ENCODE results near the gene METTL1.

The METTL1 gene

DNA sequence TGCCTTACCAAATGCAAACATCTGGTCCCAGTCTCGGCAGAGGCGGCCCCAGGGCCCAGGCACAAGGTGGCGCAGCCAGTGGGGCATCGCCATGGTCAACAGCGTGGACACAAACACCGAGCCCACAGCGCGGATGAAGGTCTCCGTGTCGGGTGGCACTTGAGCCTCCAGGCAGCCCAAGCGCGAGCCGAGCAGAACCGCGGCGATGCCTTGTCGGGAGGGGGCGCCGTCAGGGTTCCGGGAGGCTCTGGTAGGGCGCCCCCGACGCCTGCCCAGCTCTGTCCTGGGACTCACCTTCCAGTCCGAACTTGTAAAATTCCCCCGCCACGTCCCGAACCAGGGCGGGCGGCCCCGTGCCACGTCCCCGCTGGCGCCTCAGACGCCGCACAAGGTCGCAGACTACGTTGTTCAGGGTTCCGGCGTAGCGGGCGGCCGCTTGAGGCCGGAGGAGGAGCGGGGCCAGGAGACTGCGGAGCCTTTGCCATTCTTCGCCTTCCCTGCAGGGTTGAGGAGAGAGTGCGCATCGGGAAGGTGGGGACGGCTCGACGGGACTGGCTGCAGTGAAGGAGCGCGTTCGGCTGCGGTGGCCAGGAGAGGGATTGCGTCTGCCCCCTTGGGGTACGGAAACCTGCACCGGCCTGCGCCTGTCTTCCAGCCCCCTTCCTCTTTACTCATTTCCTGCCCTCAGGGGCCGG, 6.8 kb downstream of the METTL1 start:
- Histone ChIP-seq H2BK120ac (ENCODE audit: low read depth, low read length) (no peak overlapping the region), H3K9me3 (replicated peaks in 1 of 2; ENCODE audit: control insufficient read depth in 2 of 2, insufficient read depth in 1 of 2, low read depth in 1 of 2, low read length in 2 of 2) (no peaks in the 10 kb centered on the region), H2BK12ac (ENCODE audit: low read length) (no peak overlapping the region), H2BK5ac (ENCODE audit: low read length) (no peak overlapping the region), H3K18ac (ENCODE audit: low read length) (peak overlapping the region; percentile 49), H3K4ac (ENCODE audit: low read length) (no peak overlapping the region), H3K4me2 (ENCODE audit: insufficient read depth, low read length, poor library complexity, severe bottlenecking) (peak overlapping the region; percentile 53), H3K23ac (ENCODE audit: low read depth, low read length, poor library complexity) (peak overlapping the region; percentile 87), H2BK15ac (ENCODE audit: low read length) (no peak overlapping the region), H3K36me3 (replicated peaks in 1 of 2; ENCODE audit: control insufficient read depth in 2 of 2, insufficient read depth in 2 of 2, low read length in 2 of 2) (peaks cover 10 to 69% of the 10 kb centered on the region in 2 donors), H2AK5ac (ENCODE audit: low read depth, low read length) (peak overlapping the region; percentile 31), H3K27ac (replicated peaks; ENCODE audit: low read length) (no peak overlapping the region), H3K27me3 (ENCODE audit: control insufficient read depth in 3 of 3, insufficient read depth in 3 of 3, low read depth in 1 of 3, low read length in 3 of 3) (peaks cover 0 to 49% (median 22%) of the 10 kb centered on the region in 3 experiments), H3K9ac (ENCODE audit: low read depth, low read length, poor library complexity) (peak overlapping the region; percentile 17), H3K14ac (ENCODE audit: low read length) (no peak overlapping the region), H4K8ac (ENCODE audit: low read depth, low read length) (no peak overlapping the region), H4K91ac (ENCODE audit: low read depth, low read length, poor library complexity) (no peak overlapping the region), H3K4me3 (ENCODE audit: low read length in 2 of 2) (peak overlapping the region in 1 of 2 donors; percentile 53), H3K79me1 (ENCODE audit: low read depth, low read length) (no peaks in the 10 kb centered on the region), H2AFZ (ENCODE audit: low read length) (no peak overlapping the region), H3K4me1 (ENCODE audit: control insufficient read depth in 2 of 2, insufficient read depth in 1 of 2, low read depth in 1 of 2, low read length in 2 of 2) (peaks cover 0 to 13% of the 10 kb centered on the region in 2 donors)
- WGBS, 2 donors (ENCODE audit: extremely low coverage in 2 of 2, insufficient read length in 2 of 2, insufficient replicate concordance in 1 of 2), result no CpG with 5 or more reads among the region's 60 CpGs
- no peak for DNase-seq (ENCODE audit: low spot score)

- peaks cover 0 to 13% of the 10 kb centered on the region in 2 donors for H3K4me1 ChIP-seq (ENCODE audit: control insufficient read depth in 2 of 2, insufficient read depth in 1 of 2, low read depth in 1 of 2, low read length in 2 of 2)
- H3K27ac ChIP-seq (replicated peaks; ENCODE audit: low read length), result no peak overlapping the region
- no peak overlapping the region for H2BK15ac ChIP-seq (ENCODE audit: low read length)
- H2AFZ ChIP-seq (ENCODE audit: low read length), result no peak overlapping the region
- peaks cover 8 to 69% of the 10 kb centered on the region in 2 donors for H3K36me3 ChIP-seq (replicated peaks in 1 of 2; ENCODE audit: control insufficient read depth in 2 of 2, insufficient read depth in 2 of 2, low read length in 2 of 2)
- no peak overlapping the region for H2BK5ac ChIP-seq (ENCODE audit: low read length)
- no peak overlapping the region for H3K4me2 ChIP-seq (ENCODE audit: insufficient read depth, low read length, poor library complexity, severe bottlenecking)
- no peak overlapping the region for H4K8ac ChIP-seq (ENCODE audit: low read depth, low read length)
- no peaks in the 10 kb centered on the region for H3K9me3 ChIP-seq (replicated peaks in 1 of 2; ENCODE audit: control insufficient read depth in 2 of 2, insufficient read depth in 1 of 2, low read depth in 1 of 2, low read length in 2 of 2)
- no peak overlapping the region for H4K91ac ChIP-seq (ENCODE audit: low read depth, low read length, poor library complexity)
- no CpG with 5 or more reads among the region's 17 CpGs for WGBS, 2 donors (ENCODE audit: extremely low coverage in 2 of 2, insufficient read length in 2 of 2, insufficient replicate concordance in 1 of 2)
- H2BK12ac ChIP-seq (ENCODE audit: low read length), result no peak overlapping the region
- no peak overlapping the region for H2BK120ac ChIP-seq (ENCODE audit: low read depth, low read length)
- no peak overlapping the region for H3K4me3 ChIP-seq (ENCODE audit: low read length in 2 of 2)
- H3K4ac ChIP-seq (ENCODE audit: low read length), result no peak overlapping the region
- H2AK5ac ChIP-seq (ENCODE audit: low read depth, low read length), result peak overlapping the region; percentile 31
- H3K27me3 ChIP-seq (ENCODE audit: control insufficient read depth in 3 of 3, insufficient read depth in 3 of 3, low read depth in 1 of 3, low read length in 3 of 3), result peaks cover 0 to 49% (median 22%) of the 10 kb centered on the region in 3 experiments
- no peak overlapping the region for H3K14ac ChIP-seq (ENCODE audit: low read length)
- no peak for DNase-seq (ENCODE audit: low spot score)
- no peaks in the 10 kb centered on the region for H3K79me1 ChIP-seq (ENCODE audit: low read depth, low read length)
- peak overlapping the region; percentile 17 for H3K9ac ChIP-seq (ENCODE audit: low read depth, low read length, poor library complexity)
- H3K18ac ChIP-seq (ENCODE audit: low read length), result no peak overlapping the region
- H3K23ac ChIP-seq (ENCODE audit: low read depth, low read length, poor library complexity), result peak overlapping the region; percentile 77
Observed at GRCh38 chr12:57764662-57765002, 7.3 kb downstream of the METTL1 start.

DNA sequence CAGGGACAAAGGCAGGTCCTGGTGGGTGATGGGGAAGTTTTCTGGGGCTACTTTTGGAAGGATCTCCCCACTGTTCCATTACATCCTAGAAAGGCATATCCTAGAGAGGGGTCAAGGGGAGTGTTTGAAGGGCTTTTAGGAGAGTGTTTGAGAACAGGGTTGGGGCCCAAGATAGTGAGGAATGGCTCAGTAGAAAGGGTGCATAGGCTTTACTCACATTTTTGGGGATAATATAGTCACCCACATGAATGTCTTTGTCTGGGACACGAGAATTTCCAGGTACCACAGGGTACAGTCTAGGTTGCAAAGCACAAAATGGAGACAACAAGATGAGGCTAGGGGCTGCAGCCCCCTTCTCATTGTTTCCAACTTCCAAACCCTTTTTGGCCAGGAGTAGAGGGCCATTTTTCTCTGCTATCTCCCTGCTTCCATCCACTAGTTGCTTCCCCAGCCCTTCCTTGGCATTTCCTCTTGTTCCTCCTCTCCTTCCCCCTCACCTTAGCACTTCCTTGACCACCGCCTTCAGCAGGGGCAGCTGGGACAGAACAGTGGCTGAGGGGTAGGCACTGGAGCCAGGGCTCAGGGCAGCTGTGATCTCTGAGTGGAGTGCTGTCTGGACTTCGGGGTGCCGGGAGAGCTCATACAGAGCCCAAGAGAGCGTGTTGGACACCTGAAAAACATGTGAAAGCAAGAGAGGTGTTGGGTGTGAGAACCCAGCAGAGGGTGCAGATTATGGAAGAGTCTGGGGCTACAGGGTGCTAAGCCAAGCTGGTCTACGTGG, 7.8 kb downstream of the METTL1 start:
- no peak overlapping the region for H3K18ac ChIP-seq (ENCODE audit: low read length)
- H3K9ac ChIP-seq (ENCODE audit: low read depth, low read length, poor library complexity), result no peak overlapping the region
- DNase-seq (ENCODE audit: low spot score), result no peak
- no peak overlapping the region for H2BK12ac ChIP-seq (ENCODE audit: low read length)
- H2BK15ac ChIP-seq (ENCODE audit: low read length), result no peak overlapping the region
- no peak overlapping the region for H2AK5ac ChIP-seq (ENCODE audit: low read depth, low read length)
- peaks cover 0 to 49% (median 22%) of the 10 kb centered on the region in 3 experiments for H3K27me3 ChIP-seq (ENCODE audit: control insufficient read depth in 3 of 3, insufficient read depth in 3 of 3, low read depth in 1 of 3, low read length in 3 of 3)
- no peak overlapping the region for H4K8ac ChIP-seq (ENCODE audit: low read depth, low read length)
- no peak overlapping the region for H3K23ac ChIP-seq (ENCODE audit: low read depth, low read length, poor library complexity)
- no peak overlapping the region for H3K27ac ChIP-seq (replicated peaks; ENCODE audit: low read length)
- H3K4me3 ChIP-seq (ENCODE audit: low read length in 2 of 2), result no peak overlapping the region
- no peak overlapping the region for H3K14ac ChIP-seq (ENCODE audit: low read length)
- H3K4ac ChIP-seq (ENCODE audit: low read length), result no peak overlapping the region
- H4K91ac ChIP-seq (ENCODE audit: low read depth, low read length, poor library complexity), result no peak overlapping the region
- WGBS, 2 donors (ENCODE audit: extremely low coverage in 2 of 2, insufficient read length in 2 of 2, insufficient replicate concordance in 1 of 2), result no CpG with 5 or more reads among the region's 6 CpGs
- no peak overlapping the region for H2BK120ac ChIP-seq (ENCODE audit: low read depth, low read length)
- peaks cover 6 to 69% of the 10 kb centered on the region in 2 donors for H3K36me3 ChIP-seq (replicated peaks in 1 of 2; ENCODE audit: control insufficient read depth in 2 of 2, insufficient read depth in 2 of 2, low read length in 2 of 2)
- no peak overlapping the region for H2BK5ac ChIP-seq (ENCODE audit: low read length)
- H3K79me1 ChIP-seq (ENCODE audit: low read depth, low read length), result no peaks in the 10 kb centered on the region
- H3K9me3 ChIP-seq (replicated peaks in 1 of 2; ENCODE audit: control insufficient read depth in 2 of 2, insufficient read depth in 1 of 2, low read depth in 1 of 2, low read length in 2 of 2), result no peaks in the 10 kb centered on the region
- no peak overlapping the region for H2AFZ ChIP-seq (ENCODE audit: low read length)
- peaks cover 0 to 13% of the 10 kb centered on the region in 2 donors for H3K4me1 ChIP-seq (ENCODE audit: control insufficient read depth in 2 of 2, insufficient read depth in 1 of 2, low read depth in 1 of 2, low read length in 2 of 2)
- H3K4me2 ChIP-seq (ENCODE audit: insufficient read depth, low read length, poor library complexity, severe bottlenecking), result no peak overlapping the region

DNA sequence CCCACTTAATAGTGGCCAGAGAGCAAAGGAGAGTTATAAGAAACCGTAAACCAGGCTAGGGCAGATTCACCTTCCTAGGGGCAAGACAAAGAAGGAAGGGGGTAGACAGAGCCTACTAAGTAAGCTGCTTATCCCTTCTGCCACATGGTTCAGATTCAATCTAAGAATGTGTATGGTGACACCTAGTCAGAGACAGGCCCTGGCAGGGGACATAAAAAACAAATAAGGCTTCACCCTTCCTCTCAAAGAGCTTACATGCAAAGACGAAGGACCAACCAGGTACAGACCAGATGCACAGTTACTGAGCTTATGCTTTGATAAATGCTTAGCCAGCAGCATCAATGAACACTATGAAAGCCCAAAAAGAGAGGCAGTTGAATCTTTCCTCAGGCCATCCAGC, 9.4 kb downstream of the METTL1 start:
- no peak overlapping the region for H2BK5ac ChIP-seq (ENCODE audit: low read length)
- no peak overlapping the region for H4K91ac ChIP-seq (ENCODE audit: low read depth, low read length, poor library complexity)
- no peak overlapping the region for H2BK15ac ChIP-seq (ENCODE audit: low read length)
- H3K4ac ChIP-seq (ENCODE audit: low read length), result no peak overlapping the region
- H3K9me3 ChIP-seq (replicated peaks in 1 of 2; ENCODE audit: control insufficient read depth in 2 of 2, insufficient read depth in 1 of 2, low read depth in 1 of 2, low read length in 2 of 2), result no peaks in the 10 kb centered on the region
- no peak overlapping the region for H3K4me2 ChIP-seq (ENCODE audit: insufficient read depth, low read length, poor library complexity, severe bottlenecking)
- peaks cover 0 to 13% of the 10 kb centered on the region in 2 donors for H3K4me1 ChIP-seq (ENCODE audit: control insufficient read depth in 2 of 2, insufficient read depth in 1 of 2, low read depth in 1 of 2, low read length in 2 of 2)
- H3K18ac ChIP-seq (ENCODE audit: low read length), result no peak overlapping the region
- peaks cover 10 to 69% of the 10 kb centered on the region in 2 donors for H3K36me3 ChIP-seq (replicated peaks in 1 of 2; ENCODE audit: control insufficient read depth in 2 of 2, insufficient read depth in 2 of 2, low read length in 2 of 2)
- H3K27ac ChIP-seq (replicated peaks; ENCODE audit: low read length), result no peak overlapping the region
- no peak overlapping the region for H3K14ac ChIP-seq (ENCODE audit: low read length)
- H3K9ac ChIP-seq (ENCODE audit: low read depth, low read length, poor library complexity), result no peak overlapping the region
- H2AK5ac ChIP-seq (ENCODE audit: low read depth, low read length), result no peak overlapping the region
- no peak overlapping the region for H2BK120ac ChIP-seq (ENCODE audit: low read depth, low read length)
- peaks cover 0 to 45% (median 22%) of the 10 kb centered on the region in 3 experiments for H3K27me3 ChIP-seq (ENCODE audit: control insufficient read depth in 3 of 3, insufficient read depth in 3 of 3, low read depth in 1 of 3, low read length in 3 of 3)
- H3K23ac ChIP-seq (ENCODE audit: low read depth, low read length, poor library complexity), result no peak overlapping the region
- no peak overlapping the region for H2BK12ac ChIP-seq (ENCODE audit: low read length)
- H3K4me3 ChIP-seq (ENCODE audit: low read length in 2 of 2), result no peak overlapping the region
- H4K8ac ChIP-seq (ENCODE audit: low read depth, low read length), result no peak overlapping the region
- H2AFZ ChIP-seq (ENCODE audit: low read length), result no peak overlapping the region
- no peak for DNase-seq (ENCODE audit: low spot score)
- WGBS, 2 donors (ENCODE audit: extremely low coverage in 2 of 2, insufficient read length in 2 of 2, insufficient replicate concordance in 1 of 2), result no CpG with 5 or more reads among the region's 2 CpGs
- H3K79me1 ChIP-seq (ENCODE audit: low read depth, low read length), result no peaks in the 10 kb centered on the region
